Measurements from ENCODE around the gene FHOD1.

FHOD1 gene

DNA sequence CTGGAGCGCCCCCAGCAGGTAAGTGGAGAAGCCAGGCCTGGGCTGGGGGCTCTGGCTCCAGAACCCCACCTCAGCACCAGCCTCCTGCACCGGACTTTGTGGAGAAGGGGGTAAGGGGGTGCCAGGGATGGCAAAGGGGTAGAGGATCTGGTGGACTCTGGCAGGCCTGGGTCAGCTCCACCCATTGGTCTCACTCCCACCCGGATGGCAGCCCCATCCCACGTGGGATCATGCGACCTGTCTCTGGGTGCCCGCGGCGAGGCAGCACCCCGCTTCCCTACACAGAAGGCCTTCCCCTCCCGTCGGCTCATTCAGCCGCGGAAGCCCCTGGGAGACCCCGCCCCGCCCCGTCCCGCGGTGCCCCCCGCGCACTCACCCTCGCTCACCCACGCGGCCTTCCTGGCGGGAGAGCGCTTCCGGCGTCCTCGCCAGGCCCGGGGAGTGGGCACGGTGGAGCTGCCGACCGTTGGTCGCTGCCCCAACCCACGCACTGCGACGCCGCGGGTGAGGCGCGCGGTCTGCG lies 31.6 kb upstream of the FHOD1 start (continued):
- TF ChIP-seq ZSCAN16 (tag by site-specific recombination; IDR thresholded peaks at IDR 0.05) = no peak
- 0 out of 2 replicates have a peak, but pooled peaks have one; percentile 15 for TF ChIP-seq ZNF660 (tag by site-specific recombination; IDR thresholded peaks at IDR 0.05)
- TF ChIP-seq, protein P1, sequence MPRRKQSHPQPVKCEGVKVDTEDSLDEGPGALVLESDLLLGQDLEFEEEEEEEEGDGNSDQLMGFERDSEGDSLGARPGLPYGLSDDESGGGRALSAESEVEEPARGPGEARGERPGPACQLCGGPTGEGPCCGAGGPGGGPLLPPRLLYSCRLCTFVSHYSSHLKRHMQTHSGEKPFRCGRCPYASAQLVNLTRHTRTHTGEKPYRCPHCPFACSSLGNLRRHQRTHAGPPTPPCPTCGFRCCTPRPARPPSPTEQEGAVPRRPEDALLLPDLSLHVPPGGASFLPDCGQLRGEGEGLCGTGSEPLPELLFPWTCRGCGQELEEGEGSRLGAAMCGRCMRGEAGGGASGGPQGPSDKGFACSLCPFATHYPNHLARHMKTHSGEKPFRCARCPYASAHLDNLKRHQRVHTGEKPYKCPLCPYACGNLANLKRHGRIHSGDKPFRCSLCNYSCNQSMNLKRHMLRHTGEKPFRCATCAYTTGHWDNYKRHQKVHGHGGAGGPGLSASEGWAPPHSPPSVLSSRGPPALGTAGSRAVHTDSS (tag by site-specific recombination; IDR thresholded peaks at IDR 0.05) = no peak; the same call in 1 of the 2 replicates
- TF ChIP-seq SP3 (tag by site-specific recombination; IDR thresholded peaks at IDR 0.05) = 0 out of 2 replicates have a peak, but pooled peaks have one; percentile 16
- TF ChIP-seq ZNF223 (tag by site-specific recombination; IDR thresholded peaks at IDR 0.05) = no peak
- no peak for TF ChIP-seq ZNF19 (tag by site-specific recombination; IDR thresholded peaks at IDR 0.05; ENCODE audit: low read depth)
- TF ChIP-seq, protein P2, sequence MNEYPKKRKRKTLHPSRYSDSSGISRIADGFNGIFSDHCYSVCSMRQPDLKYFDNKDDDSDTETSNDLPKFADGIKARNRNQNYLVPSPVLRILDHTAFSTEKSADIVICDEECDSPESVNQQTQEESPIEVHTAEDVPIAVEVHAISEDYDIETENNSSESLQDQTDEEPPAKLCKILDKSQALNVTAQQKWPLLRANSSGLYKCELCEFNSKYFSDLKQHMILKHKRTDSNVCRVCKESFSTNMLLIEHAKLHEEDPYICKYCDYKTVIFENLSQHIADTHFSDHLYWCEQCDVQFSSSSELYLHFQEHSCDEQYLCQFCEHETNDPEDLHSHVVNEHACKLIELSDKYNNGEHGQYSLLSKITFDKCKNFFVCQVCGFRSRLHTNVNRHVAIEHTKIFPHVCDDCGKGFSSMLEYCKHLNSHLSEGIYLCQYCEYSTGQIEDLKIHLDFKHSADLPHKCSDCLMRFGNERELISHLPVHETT (tag by site-specific recombination; IDR thresholded peaks at IDR 0.05) = no peak
- TF ChIP-seq SALL2 (tag by site-specific recombination; IDR thresholded peaks at IDR 0.05; ENCODE audit: borderline replicate concordance) = no peak
- TF ChIP-seq KLF8 (tag by site-specific recombination; IDR thresholded peaks at IDR 0.05) = peak; percentile 34; the same call in 1 of the 2 replicates
- no peak; the same call in 1 of the 2 replicates for TF ChIP-seq ZBTB20 (tag by site-specific recombination; IDR thresholded peaks at IDR 0.05)
- TF ChIP-seq, protein P3, sequence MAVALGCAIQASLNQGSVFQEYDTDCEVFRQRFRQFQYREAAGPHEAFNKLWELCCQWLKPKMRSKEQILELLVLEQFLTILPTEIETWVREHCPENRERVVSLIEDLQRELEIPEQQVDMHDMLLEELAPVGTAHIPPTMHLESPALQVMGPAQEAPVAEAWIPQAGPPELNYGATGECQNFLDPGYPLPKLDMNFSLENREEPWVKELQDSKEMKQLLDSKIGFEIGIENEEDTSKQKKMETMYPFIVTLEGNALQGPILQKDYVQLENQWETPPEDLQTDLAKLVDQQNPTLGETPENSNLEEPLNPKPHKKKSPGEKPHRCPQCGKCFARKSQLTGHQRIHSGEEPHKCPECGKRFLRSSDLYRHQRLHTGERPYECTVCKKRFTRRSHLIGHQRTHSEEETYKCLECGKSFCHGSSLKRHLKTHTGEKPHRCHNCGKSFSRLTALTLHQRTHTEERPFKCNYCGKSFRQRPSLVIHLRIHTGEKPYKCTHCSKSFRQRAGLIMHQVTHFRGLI (tag by site-specific recombination; IDR thresholded peaks at IDR 0.05) = no peak
- TF ChIP-seq ZNF677 (tag by site-specific recombination; IDR thresholded peaks at IDR 0.05) = no peak
- peak; percentile 45; the same call in 1 of the 2 replicates for TF ChIP-seq KLF16 (tag by site-specific recombination; IDR thresholded peaks at IDR 0.05)
- TF ChIP-seq, protein P4, sequence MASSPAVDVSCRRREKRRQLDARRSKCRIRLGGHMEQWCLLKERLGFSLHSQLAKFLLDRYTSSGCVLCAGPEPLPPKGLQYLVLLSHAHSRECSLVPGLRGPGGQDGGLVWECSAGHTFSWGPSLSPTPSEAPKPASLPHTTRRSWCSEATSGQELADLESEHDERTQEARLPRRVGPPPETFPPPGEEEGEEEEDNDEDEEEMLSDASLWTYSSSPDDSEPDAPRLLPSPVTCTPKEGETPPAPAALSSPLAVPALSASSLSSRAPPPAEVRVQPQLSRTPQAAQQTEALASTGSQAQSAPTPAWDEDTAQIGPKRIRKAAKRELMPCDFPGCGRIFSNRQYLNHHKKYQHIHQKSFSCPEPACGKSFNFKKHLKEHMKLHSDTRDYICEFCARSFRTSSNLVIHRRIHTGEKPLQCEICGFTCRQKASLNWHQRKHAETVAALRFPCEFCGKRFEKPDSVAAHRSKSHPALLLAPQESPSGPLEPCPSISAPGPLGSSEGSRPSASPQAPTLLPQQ (tag by site-specific recombination; IDR thresholded peaks at IDR 0.05) = peak; percentile 38; the same call in 1 of the 2 replicates
- TF ChIP-seq SP7 (tag by site-specific recombination; IDR thresholded peaks at IDR 0.05) = 0 out of 2 replicates have a peak, but pooled peaks have one; percentile 9
- no peak for TF ChIP-seq ZNF112 (tag by site-specific recombination; IDR thresholded peaks at IDR 0.05)
- TF ChIP-seq HOXD13 (CRISPR knock-in tag; IDR thresholded peaks at IDR 0.05; ENCODE audit: borderline replicate concordance) = no peak
- no peak for TF ChIP-seq ZNF48 (tag by site-specific recombination; IDR thresholded peaks at IDR 0.05)
- TF ChIP-seq MEIS1 (CRISPR knock-in tag; IDR thresholded peaks at IDR 0.05; ENCODE audit: borderline replicate concordance) = no peak
- 0 out of 2 replicates have a peak, but pooled peaks have one; percentile 27 for TF ChIP-seq ZNF501 (tag by site-specific recombination; IDR thresholded peaks at IDR 0.05)
- TF ChIP-seq, protein P5, sequence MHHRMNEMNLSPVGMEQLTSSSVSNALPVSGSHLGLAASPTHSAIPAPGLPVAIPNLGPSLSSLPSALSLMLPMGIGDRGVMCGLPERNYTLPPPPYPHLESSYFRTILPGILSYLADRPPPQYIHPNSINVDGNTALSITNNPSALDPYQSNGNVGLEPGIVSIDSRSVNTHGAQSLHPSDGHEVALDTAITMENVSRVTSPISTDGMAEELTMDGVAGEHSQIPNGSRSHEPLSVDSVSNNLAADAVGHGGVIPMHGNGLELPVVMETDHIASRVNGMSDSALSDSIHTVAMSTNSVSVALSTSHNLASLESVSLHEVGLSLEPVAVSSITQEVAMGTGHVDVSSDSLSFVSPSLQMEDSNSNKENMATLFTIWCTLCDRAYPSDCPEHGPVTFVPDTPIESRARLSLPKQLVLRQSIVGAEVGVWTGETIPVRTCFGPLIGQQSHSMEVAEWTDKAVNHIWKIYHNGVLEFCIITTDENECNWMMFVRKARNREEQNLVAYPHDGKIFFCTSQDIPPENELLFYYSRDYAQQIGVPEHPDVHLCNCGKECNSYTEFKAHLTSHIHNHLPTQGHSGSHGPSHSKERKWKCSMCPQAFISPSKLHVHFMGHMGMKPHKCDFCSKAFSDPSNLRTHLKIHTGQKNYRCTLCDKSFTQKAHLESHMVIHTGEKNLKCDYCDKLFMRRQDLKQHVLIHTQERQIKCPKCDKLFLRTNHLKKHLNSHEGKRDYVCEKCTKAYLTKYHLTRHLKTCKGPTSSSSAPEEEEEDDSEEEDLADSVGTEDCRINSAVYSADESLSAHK (tag by site-specific recombination; IDR thresholded peaks at IDR 0.05) = no peak
- TF ChIP-seq, protein P6, sequence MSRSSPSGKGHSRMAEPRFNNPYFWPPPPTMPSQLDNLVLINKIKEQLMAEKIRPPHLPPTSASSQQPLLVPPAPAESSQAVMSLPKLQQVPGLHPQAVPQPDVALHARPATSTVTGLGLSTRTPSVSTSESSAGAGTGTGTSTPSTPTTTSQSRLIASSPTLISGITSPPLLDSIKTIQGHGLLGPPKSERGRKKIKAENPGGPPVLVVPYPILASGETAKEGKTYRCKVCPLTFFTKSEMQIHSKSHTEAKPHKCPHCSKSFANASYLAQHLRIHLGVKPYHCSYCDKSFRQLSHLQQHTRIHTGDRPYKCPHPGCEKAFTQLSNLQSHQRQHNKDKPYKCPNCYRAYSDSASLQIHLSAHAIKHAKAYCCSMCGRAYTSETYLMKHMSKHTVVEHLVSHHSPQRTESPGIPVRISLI (tag by site-specific recombination; IDR thresholded peaks at IDR 0.05) = no peak
- no peak for TF ChIP-seq PRDM1 (tag by site-specific recombination; IDR thresholded peaks at IDR 0.05)
- no peak for TF ChIP-seq ZBTB17 (tag by site-specific recombination; IDR thresholded peaks at IDR 0.05)
- TF ChIP-seq ZNF214 (tag by site-specific recombination; IDR thresholded peaks at IDR 0.05; ENCODE audit: borderline replicate concordance) = no peak
- no peak for TF ChIP-seq SETDB1 (IDR thresholded peaks at IDR 0.05; ENCODE audit: insufficient read length, low read length)
- no peak for TF ChIP-seq ZNF558 (tag by site-specific recombination; IDR thresholded peaks at IDR 0.05)
- no peak for TF ChIP-seq ZBTB1 (tag by site-specific recombination; IDR thresholded peaks at IDR 0.05)
- no peak for TF ChIP-seq ZBTB8A (tag by site-specific recombination; IDR thresholded peaks at IDR 0.05)
- TF ChIP-seq, protein P7, sequence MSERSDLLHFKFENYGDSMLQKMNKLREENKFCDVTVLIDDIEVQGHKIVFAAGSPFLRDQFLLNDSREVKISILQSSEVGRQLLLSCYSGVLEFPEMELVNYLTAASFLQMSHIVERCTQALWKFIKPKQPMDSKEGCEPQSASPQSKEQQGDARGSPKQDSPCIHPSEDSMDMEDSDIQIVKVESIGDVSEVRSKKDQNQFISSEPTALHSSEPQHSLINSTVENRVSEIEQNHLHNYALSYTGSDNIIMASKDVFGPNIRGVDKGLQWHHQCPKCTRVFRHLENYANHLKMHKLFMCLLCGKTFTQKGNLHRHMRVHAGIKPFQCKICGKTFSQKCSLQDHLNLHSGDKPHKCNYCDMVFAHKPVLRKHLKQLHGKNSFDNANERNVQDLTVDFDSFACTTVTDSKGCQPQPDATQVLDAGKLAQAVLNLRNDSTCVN (tag by site-specific recombination; optimal IDR thresholded peaks at IDR 0.05) = peak; percentile 69
- TF ChIP-seq ZFHX2 (tag by site-specific recombination; conservative IDR thresholded peaks at IDR 0.05) = peak; percentile 91

Data from HEK293 (cell line).